SK-N-SH treated with all-trans-retinoic acid at 6 μM for 48 hours (cell line): ENCODE measurements around the gene MAN1A1.

Experiments
- ATAC-seq: fragments of 200-7000 bp; cut with Tn5 transposase; 3 replicates; pipeline ENCODE4 v1.9.1; 2020; ENCODE audit warnings: mild to moderate bottlenecking, moderate library complexity
- ARNTL ChIP-seq: fragments of 450-650 bp; formaldehyde crosslinking; IDR thresholded peaks from 2 replicates; pipeline ENCODE4 v1.5.0; 2020; ENCODE audit warnings: low read depth, mild to moderate bottlenecking, moderate library complexity, borderline replicate concordance
- BACH2 ChIP-seq: fragments of 250-450 bp; sonication (Bioruptor Pico); IDR thresholded peaks from 2 replicates; pipeline ENCODE4 v1.9.0; 2021; ENCODE audit warnings: mild to moderate bottlenecking, borderline replicate concordance
- CSDC2 ChIP-seq: fragments of 250-450 bp; sonication (Bioruptor Pico); IDR thresholded peaks from 2 replicates; pipeline ENCODE4 v1.5.0; 2020; ENCODE audit warnings: mild to moderate bottlenecking, moderate library complexity
- ESRRG ChIP-seq: fragments of 250-450 bp; sonication (Bioruptor Pico); IDR thresholded peaks from 2 replicates; pipeline ENCODE4 v1.6.1; 2021; ENCODE audit warnings: mild to moderate bottlenecking
- ISL1 ChIP-seq: fragments of 250-450 bp; sonication (Bioruptor Pico); IDR thresholded peaks from 2 replicates; pipeline ENCODE4 v2.1.2; 2022; ENCODE audit warnings: mild to moderate bottlenecking, moderate library complexity
- OSR1 ChIP-seq: fragments of 250-450 bp; sonication (Bioruptor Pico); IDR thresholded peaks from 2 replicates; pipeline ENCODE4 v1.8.0; 2022; ENCODE audit warnings: moderate library complexity, mild to moderate bottlenecking, inconsistent platforms
- SNAI2 ChIP-seq: fragments of 250-450 bp; sonication (Bioruptor Pico); IDR thresholded peaks from 2 replicates; pipeline ENCODE4 v1.5.0; 2020; ENCODE audit warnings: mild to moderate bottlenecking, moderate library complexity
- TCF4 ChIP-seq: fragments of 250-450 bp; sonication (Bioruptor Pico); IDR thresholded peaks from 2 replicates; pipeline ENCODE4 v1.8.0; 2021; ENCODE audit warnings: mild to moderate bottlenecking, moderate library complexity, borderline replicate concordance
- TOX ChIP-seq: fragments of 250-450 bp; sonication (Bioruptor Pico); IDR thresholded peaks from 2 replicates; pipeline ENCODE4 v1.8.0; 2021; ENCODE audit warnings: mild to moderate bottlenecking, moderate library complexity, borderline replicate concordance
- ZC3H10 ChIP-seq: fragments of 250-450 bp; sonication (Bioruptor Pico); IDR thresholded peaks from 2 replicates; pipeline ENCODE4 v1.5.1; 2021; ENCODE audit warnings: mild to moderate bottlenecking, moderate library complexity
- ZFP3 ChIP-seq: fragments of 250-450 bp; sonication (Bioruptor Pico); IDR thresholded peaks from 2 replicates; pipeline ENCODE4 v1.5.0; 2020; ENCODE audit warnings: mild to moderate bottlenecking, moderate library complexity
- ZFP30 ChIP-seq: fragments of 450-650 bp; formaldehyde crosslinking; IDR thresholded peaks from 2 replicates; pipeline ENCODE4 v1.5.0; 2022; ENCODE audit warnings: mild to moderate bottlenecking, moderate library complexity
- ZNF565 ChIP-seq: fragments of 450-650 bp; formaldehyde crosslinking; conservative IDR thresholded peaks from 2 replicates; pipeline ENCODE4 v1.5.0; 2020; ENCODE audit warnings: low read depth, mild to moderate bottlenecking, moderate library complexity
- ZNF70 ChIP-seq: fragments of 450-650 bp; formaldehyde crosslinking; IDR thresholded peaks from 2 replicates; pipeline ENCODE4 v1.5.0; 2020; ENCODE audit warnings: mild to moderate bottlenecking, moderate library complexity
- TF ChIP-seq, protein P1 (sequence below): fragments of 250-450 bp; sonication (Bioruptor Pico); IDR thresholded peaks from 2 replicates; pipeline ENCODE4 v1.5.1; 2020; ENCODE audit warnings: low read depth, mild to moderate bottlenecking, moderate library complexity
- TF ChIP-seq, protein P2 (sequence below): fragments of 250-450 bp; sonication (Bioruptor Pico); IDR thresholded peaks from 2 replicates; pipeline ENCODE4 v1.8.0; 2020; ENCODE audit warnings: mild to moderate bottlenecking, moderate library complexity, borderline replicate concordance
- TF ChIP-seq, protein P3 (sequence below): fragments of 250-450 bp; sonication (Bioruptor Pico); IDR thresholded peaks from 2 replicates; pipeline ENCODE4 v1.8.0; 2021; ENCODE audit warnings: low read depth, mild to moderate bottlenecking, moderate library complexity, borderline replicate concordance
- TF ChIP-seq, protein P4 (sequence below): fragments of 250-450 bp; sonication (Bioruptor Pico); IDR thresholded peaks from 2 replicates; pipeline ENCODE4 v1.5.1; 2021; ENCODE audit warnings: mild to moderate bottlenecking, moderate library complexity
- TF ChIP-seq, protein P5 (sequence below): fragments of 250-450 bp; sonication (Bioruptor Pico); IDR thresholded peaks from 2 replicates; pipeline ENCODE4 v1.5.0; 2020; ENCODE audit warnings: mild to moderate bottlenecking, moderate library complexity

MAN1A1 gene

DNA sequence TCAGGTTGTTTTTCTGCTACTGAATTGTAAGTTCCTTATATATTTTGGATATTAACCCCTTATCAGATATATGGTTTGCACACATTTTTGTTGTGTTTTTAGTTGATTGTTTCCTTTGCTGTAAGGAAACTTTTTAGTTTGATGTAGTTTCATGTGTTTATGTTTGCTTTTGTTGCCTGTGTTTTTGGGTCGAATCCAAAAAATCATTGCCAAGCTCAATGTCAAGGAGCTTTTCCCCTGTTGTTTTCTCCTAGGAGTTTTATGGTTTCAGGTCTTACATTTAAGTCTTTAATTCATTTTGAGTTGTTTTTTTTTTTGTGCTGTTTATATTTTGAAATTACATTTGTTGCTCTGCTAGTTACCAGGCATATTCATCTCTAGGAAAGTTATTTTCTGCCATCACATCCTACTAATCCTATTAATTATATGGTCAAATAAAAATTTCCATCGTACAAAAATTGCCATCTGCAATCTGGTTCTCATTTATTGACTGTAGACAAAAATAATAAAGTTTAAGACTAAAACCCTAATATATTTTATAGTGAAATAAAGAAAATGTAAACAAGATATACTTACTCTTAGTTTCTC, 167.3 kb downstream of the MAN1A1 start:
- TF ChIP-seq TCF4 (no peak), ZFP30 (CRISPR knock-in tag) (no peak), ZNF565 (CRISPR knock-in tag) (no peak), ARNTL (no peak), SNAI2 (no peak), CSDC2 (CRISPR knock-in tag) (no peak), ZNF70 (CRISPR knock-in tag) (no peak), ZFP3 (no peak), ISL1 (CRISPR knock-in tag) (no peak), OSR1 (CRISPR knock-in tag) (no peak), ESRRG (no peak)
- TF ChIP-seq, protein P1, sequence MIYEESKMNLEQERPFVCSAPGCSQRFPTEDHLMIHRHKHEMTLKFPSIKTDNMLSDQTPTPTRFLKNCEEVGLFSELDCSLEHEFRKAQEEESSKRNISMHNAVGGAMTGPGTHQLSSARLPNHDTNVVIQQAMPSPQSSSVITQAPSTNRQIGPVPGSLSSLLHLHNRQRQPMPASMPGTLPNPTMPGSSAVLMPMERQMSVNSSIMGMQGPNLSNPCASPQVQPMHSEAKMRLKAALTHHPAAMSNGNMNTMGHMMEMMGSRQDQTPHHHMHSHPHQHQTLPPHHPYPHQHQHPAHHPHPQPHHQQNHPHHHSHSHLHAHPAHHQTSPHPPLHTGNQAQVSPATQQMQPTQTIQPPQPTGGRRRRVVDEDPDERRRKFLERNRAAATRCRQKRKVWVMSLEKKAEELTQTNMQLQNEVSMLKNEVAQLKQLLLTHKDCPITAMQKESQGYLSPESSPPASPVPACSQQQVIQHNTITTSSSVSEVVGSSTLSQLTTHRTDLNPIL (CRISPR knock-in tag): no peak
- TF ChIP-seq, protein P2, sequence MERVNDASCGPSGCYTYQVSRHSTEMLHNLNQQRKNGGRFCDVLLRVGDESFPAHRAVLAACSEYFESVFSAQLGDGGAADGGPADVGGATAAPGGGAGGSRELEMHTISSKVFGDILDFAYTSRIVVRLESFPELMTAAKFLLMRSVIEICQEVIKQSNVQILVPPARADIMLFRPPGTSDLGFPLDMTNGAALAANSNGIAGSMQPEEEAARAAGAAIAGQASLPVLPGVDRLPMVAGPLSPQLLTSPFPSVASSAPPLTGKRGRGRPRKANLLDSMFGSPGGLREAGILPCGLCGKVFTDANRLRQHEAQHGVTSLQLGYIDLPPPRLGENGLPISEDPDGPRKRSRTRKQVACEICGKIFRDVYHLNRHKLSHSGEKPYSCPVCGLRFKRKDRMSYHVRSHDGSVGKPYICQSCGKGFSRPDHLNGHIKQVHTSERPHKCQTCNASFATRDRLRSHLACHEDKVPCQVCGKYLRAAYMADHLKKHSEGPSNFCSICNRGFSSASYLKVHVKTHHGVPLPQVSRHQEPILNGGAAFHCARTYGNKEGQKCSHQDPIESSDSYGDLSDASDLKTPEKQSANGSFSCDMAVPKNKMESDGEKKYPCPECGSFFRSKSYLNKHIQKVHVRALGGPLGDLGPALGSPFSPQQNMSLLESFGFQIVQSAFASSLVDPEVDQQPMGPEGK (CRISPR knock-in tag): no peak
- TF ChIP-seq, protein P3, sequence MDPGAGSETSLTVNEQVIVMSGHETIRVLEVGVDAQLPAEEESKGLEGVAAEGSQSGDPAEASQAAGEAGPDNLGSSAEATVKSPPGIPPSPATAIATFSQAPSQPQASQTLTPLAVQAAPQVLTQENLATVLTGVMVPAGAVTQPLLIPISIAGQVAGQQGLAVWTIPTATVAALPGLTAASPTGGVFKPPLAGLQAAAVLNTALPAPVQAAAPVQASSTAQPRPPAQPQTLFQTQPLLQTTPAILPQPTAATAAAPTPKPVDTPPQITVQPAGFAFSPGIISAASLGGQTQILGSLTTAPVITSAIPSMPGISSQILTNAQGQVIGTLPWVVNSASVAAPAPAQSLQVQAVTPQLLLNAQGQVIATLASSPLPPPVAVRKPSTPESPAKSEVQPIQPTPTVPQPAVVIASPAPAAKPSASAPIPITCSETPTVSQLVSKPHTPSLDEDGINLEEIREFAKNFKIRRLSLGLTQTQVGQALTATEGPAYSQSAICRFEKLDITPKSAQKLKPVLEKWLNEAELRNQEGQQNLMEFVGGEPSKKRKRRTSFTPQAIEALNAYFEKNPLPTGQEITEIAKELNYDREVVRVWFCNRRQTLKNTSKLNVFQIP (CRISPR knock-in tag): no peak
- TF ChIP-seq, protein P4, sequence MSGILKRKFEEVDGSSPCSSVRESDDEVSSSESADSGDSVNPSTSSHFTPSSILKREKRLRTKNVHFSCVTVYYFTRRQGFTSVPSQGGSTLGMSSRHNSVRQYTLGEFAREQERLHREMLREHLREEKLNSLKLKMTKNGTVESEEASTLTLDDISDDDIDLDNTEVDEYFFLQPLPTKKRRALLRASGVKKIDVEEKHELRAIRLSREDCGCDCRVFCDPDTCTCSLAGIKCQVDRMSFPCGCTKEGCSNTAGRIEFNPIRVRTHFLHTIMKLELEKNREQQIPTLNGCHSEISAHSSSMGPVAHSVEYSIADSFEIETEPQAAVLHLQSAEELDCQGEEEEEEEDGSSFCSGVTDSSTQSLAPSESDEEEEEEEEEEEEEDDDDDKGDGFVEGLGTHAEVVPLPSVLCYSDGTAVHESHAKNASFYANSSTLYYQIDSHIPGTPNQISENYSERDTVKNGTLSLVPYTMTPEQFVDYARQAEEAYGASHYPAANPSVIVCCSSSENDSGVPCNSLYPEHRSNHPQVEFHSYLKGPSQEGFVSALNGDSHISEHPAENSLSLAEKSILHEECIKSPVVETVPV (CRISPR knock-in tag): no peak
- TF ChIP-seq, protein P5, sequence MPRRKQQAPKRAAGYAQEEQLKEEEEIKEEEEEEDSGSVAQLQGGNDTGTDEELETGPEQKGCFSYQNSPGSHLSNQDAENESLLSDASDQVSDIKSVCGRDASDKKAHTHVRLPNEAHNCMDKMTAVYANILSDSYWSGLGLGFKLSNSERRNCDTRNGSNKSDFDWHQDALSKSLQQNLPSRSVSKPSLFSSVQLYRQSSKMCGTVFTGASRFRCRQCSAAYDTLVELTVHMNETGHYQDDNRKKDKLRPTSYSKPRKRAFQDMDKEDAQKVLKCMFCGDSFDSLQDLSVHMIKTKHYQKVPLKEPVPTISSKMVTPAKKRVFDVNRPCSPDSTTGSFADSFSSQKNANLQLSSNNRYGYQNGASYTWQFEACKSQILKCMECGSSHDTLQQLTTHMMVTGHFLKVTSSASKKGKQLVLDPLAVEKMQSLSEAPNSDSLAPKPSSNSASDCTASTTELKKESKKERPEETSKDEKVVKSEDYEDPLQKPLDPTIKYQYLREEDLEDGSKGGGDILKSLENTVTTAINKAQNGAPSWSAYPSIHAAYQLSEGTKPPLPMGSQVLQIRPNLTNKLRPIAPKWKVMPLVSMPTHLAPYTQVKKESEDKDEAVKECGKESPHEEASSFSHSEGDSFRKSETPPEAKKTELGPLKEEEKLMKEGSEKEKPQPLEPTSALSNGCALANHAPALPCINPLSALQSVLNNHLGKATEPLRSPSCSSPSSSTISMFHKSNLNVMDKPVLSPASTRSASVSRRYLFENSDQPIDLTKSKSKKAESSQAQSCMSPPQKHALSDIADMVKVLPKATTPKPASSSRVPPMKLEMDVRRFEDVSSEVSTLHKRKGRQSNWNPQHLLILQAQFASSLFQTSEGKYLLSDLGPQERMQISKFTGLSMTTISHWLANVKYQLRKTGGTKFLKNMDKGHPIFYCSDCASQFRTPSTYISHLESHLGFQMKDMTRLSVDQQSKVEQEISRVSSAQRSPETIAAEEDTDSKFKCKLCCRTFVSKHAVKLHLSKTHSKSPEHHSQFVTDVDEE (CRISPR knock-in tag): no peak
- no peak for ATAC-seq

DNA sequence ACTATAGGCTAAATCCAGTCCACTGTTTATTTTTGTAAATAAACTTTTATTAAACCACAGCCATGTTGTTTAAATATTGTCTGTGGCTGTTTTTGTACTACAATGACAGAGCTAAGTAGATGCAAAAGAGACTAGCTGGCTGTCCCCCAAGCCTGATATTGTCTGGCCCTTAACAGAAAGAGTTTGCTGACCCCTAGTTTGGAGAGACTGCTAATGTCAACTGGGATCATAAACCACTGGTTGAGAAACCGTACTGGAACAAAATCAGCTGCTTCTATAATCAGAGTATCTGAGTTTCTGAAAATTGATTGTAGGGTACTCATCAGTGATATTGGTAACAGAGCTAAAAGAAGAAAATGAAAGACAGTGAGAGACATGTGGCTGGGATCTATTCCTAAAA, 168.5 kb downstream of the MAN1A1 start:
- ATAC-seq: no peak
- TF ChIP-seq ZC3H10 (no peak), BACH2 (no peak), SNAI2 (no peak), TOX (no peak), ZNF565 (CRISPR knock-in tag) (no peak), ZFP3 (no peak), ARNTL (no peak), OSR1 (CRISPR knock-in tag) (no peak), TCF4 (no peak), ZNF70 (CRISPR knock-in tag) (no peak), ZFP30 (CRISPR knock-in tag) (no peak), ESRRG (no peak)
- TF ChIP-seq, protein P2 (CRISPR knock-in tag): no peak
- TF ChIP-seq, protein P1 (CRISPR knock-in tag): no peak
- TF ChIP-seq, protein P5 (CRISPR knock-in tag): no peak
- TF ChIP-seq, all 23 proteins: peak for 0
